H9 (cell line): ENCODE data around the gene GPHN. TPM values are rescaled to one million over a fixed set of nuclear protein-coding genes. Genes with fewer than 3 reads are reported as not detected.

Experiments used
- DNase-seq: peaks from one replicate; pipeline ENCODE4 v3.0.0-alpha.2; 2017
- H2AFZ ChIP-seq: one replicate; pipeline ENCODE4 v1.6.1; 2013; ENCODE audit warnings: mild to moderate bottlenecking, low read length, control low read depth, moderate library complexity
- H2AK5ac ChIP-seq: 2 replicates; pipeline ENCODE4 v1.6.1; 2013; ENCODE audit warnings: low read length, control low read depth, mixed read lengths; ENCODE audit not compliant: insufficient read length
- H2BK120ac ChIP-seq: one replicate; pipeline ENCODE4 v1.6.1; 2013; ENCODE audit warnings: low read depth, mild to moderate bottlenecking, low read length, control low read depth, inconsistent platforms; ENCODE audit not compliant: poor library complexity, severe bottlenecking
- H2BK12ac ChIP-seq: 2 replicates; pipeline ENCODE4 v1.6.1; 2013; ENCODE audit warnings: low read length, control low read depth, mixed read lengths, low read depth; ENCODE audit not compliant: insufficient read length
- H2BK15ac ChIP-seq: 2 replicates; pipeline ENCODE4 v1.6.1; 2013; ENCODE audit warnings: low read depth, low read length, control low read depth
- H2BK20ac ChIP-seq: one replicate; pipeline ENCODE4 v1.6.1; 2013; ENCODE audit warnings: low read depth, mild to moderate bottlenecking, low read length, control low read depth, inconsistent platforms; ENCODE audit not compliant: poor library complexity, severe bottlenecking
- H2BK5ac ChIP-seq: 2 replicates; pipeline ENCODE4 v1.6.1; 2013; ENCODE audit warnings: low read length, control low read depth, mixed read lengths; ENCODE audit not compliant: insufficient read length
- H3K14ac ChIP-seq: 2 replicates; pipeline ENCODE4 v1.6.1; 2013; ENCODE audit warnings: low read length, control low read depth; ENCODE audit not compliant: insufficient read depth
- H3K18ac ChIP-seq: 2 replicates; pipeline ENCODE4 v1.6.1; 2013; ENCODE audit warnings: low read depth, mild to moderate bottlenecking, mixed read lengths, low read length, control low read depth; ENCODE audit not compliant: insufficient read length
- H3K23ac ChIP-seq: 2 replicates; pipeline ENCODE4 v1.6.1; 2013; ENCODE audit warnings: low read length, control low read depth, mixed read lengths, low read depth; ENCODE audit not compliant: insufficient read length
- H3K23me2 ChIP-seq: 2 replicates; pipeline ENCODE4 v1.6.1; 2013; ENCODE audit warnings: low read depth, mild to moderate bottlenecking, mixed read lengths, low read length, control low read depth; ENCODE audit not compliant: insufficient read length, poor library complexity, severe bottlenecking
- H3K27ac ChIP-seq: 2 replicates; pipeline ENCODE4 v1.5.1; 2013; ENCODE audit warnings: low read length, control low read depth, mixed read lengths, low read depth; ENCODE audit not compliant: insufficient read length
- H3K27me3 ChIP-seq: 2 replicates; pipeline ENCODE4 v1.6.1; 2013; ENCODE audit warnings: low read length, control low read depth, inconsistent platforms; ENCODE audit not compliant: insufficient read depth
- H3K4ac ChIP-seq: 2 replicates; pipeline ENCODE4 v1.6.1; 2013; ENCODE audit warnings: low read depth, mild to moderate bottlenecking, control low read depth, inconsistent platforms, low read length, moderate library complexity
- H3K4me1 ChIP-seq: 2 replicates; pipeline ENCODE4 v1.6.1; 2013; ENCODE audit warnings: low read length, control low read depth, inconsistent platforms; ENCODE audit not compliant: insufficient read depth
- H3K4me2 ChIP-seq: 2 replicates; pipeline ENCODE4 v1.6.1; 2013; ENCODE audit warnings: low read length, control low read depth, mixed read lengths; ENCODE audit not compliant: insufficient read length, insufficient read depth
- H3K56ac ChIP-seq: 2 replicates; pipeline ENCODE4 v1.6.1; 2013; ENCODE audit warnings: low read depth, mild to moderate bottlenecking, mixed read lengths, low read length, control low read depth; ENCODE audit not compliant: insufficient read length
- H3K79me1 ChIP-seq: 2 replicates; pipeline ENCODE4 v1.6.1; 2013; ENCODE audit warnings: low read depth, mild to moderate bottlenecking, moderate library complexity, low read length, control low read depth, inconsistent platforms; ENCODE audit not compliant: insufficient read depth, poor library complexity, severe bottlenecking
- H3K79me2 ChIP-seq: 2 replicates; pipeline ENCODE4 v1.6.1; 2013; ENCODE audit warnings: low read length, control low read depth, inconsistent platforms; ENCODE audit not compliant: insufficient read depth
- H3K9ac ChIP-seq: 2 replicates; pipeline ENCODE4 v1.6.1; 2013; ENCODE audit warnings: low read length, control low read depth, mixed read lengths; ENCODE audit not compliant: insufficient read length; ENCODE audit errors: extremely low read depth
- H3K9me3 ChIP-seq: one replicate; pipeline ENCODE4 v1.6.1; 2013; ENCODE audit warnings: low read depth, low read length, inconsistent platforms; ENCODE audit not compliant: control insufficient read depth
- H3T11ph ChIP-seq: one replicate; pipeline ENCODE4 v1.6.1; 2013; ENCODE audit warnings: mild to moderate bottlenecking, low read length, control low read depth, inconsistent platforms
- H4K20me1 ChIP-seq: one replicate; pipeline ENCODE4 v1.6.1; 2013; ENCODE audit not compliant: control insufficient read depth, insufficient read length, insufficient read depth
- H4K5ac ChIP-seq: 2 replicates; pipeline ENCODE4 v1.6.1; 2013; ENCODE audit warnings: low read depth, mild to moderate bottlenecking, mixed read lengths, low read length, control low read depth; ENCODE audit not compliant: insufficient read length
- H4K8ac ChIP-seq: replicated peaks from 2 replicates; pipeline ENCODE4 v1.6.1; 2013; ENCODE audit warnings: low read length, control low read depth, mixed read lengths, low read depth; ENCODE audit not compliant: insufficient read length
- H4K91ac ChIP-seq: 2 replicates; pipeline ENCODE4 v1.6.1; 2013; ENCODE audit warnings: low read depth, mild to moderate bottlenecking, moderate library complexity, mixed read lengths, low read length, control low read depth; ENCODE audit not compliant: insufficient read length
- H3K27ac Mint-ChIP-seq, 3 experiments: 2 replicates in 2 of 3; 3 replicates in 1 of 3; pipeline ENCODE4 v1.8.0; 2020 to 2021; ENCODE audit warnings: mixed read lengths in 3 of 3, mild to moderate bottlenecking in 1 of 3, moderate library complexity in 1 of 3
- H3K27me3 Mint-ChIP-seq: 2 replicates; pipeline ENCODE4 v1.8.0; 2021; ENCODE audit warnings: low read depth, mild to moderate bottlenecking, moderate library complexity, mixed read lengths
- H3K36me3 Mint-ChIP-seq, 3 experiments: 2 replicates in 2 of 3; 3 replicates in 1 of 3; pipeline ENCODE4 v1.8.0; 2020 to 2021; ENCODE audit warnings: low read depth in 3 of 3, mixed read lengths in 3 of 3; ENCODE audit not compliant: insufficient read depth in 1 of 3
- H3K4me1 Mint-ChIP-seq, 2 experiments: 2 replicates each; pipeline ENCODE4 v1.8.0; 2020; ENCODE audit warnings: mixed read lengths in 2 of 2
- H3K4me3 Mint-ChIP-seq, 2 experiments: 2 replicates in 1 of 2; 3 replicates in 1 of 2; pipeline ENCODE4 v1.8.0; 2020 to 2021; ENCODE audit warnings: mild to moderate bottlenecking in 2 of 2, mixed read lengths in 2 of 2, moderate library complexity in 1 of 2
- H3K9me3 Mint-ChIP-seq, 2 experiments: 2 replicates in 1 of 2; 3 replicates in 1 of 2; pipeline ENCODE4 v1.8.0; 2020; ENCODE audit warnings: mild to moderate bottlenecking in 2 of 2, mixed read lengths in 2 of 2, moderate library complexity in 1 of 2
- WGBS: extraction: QIAGEN DNeasy Blood & Tissue Kit; methylation state at CpG from one replicate; pipeline ENCODE4 v1.1.7; 2013; ENCODE audit warnings: missing lambda C conversion rate, low lambda C conversion rate, mixed read lengths; ENCODE audit not compliant: insufficient read length; ENCODE audit errors: extremely low coverage; 5-methylcytosine and 5-hydroxymethylcytosine counted together
- total RNA-seq: library from RNA; stranded (reverse); gene quantifications from 2 replicates; pipeline ENCODE4 v1.2.1, GENCODE V29; 2021
- TF ChIP-seq, protein P1 (sequence below): fragments of 200-600 bp; sonication (generic); conservative IDR thresholded peaks from 3 replicates; pipeline ENCODE4 v1.8.0; 2021; ENCODE audit warnings: antibody characterized with exemption, mild to moderate bottlenecking

Gene GPHN
- total RNA-seq, 1 experiment from 2014 or later: 16.1 TPM

DNA sequence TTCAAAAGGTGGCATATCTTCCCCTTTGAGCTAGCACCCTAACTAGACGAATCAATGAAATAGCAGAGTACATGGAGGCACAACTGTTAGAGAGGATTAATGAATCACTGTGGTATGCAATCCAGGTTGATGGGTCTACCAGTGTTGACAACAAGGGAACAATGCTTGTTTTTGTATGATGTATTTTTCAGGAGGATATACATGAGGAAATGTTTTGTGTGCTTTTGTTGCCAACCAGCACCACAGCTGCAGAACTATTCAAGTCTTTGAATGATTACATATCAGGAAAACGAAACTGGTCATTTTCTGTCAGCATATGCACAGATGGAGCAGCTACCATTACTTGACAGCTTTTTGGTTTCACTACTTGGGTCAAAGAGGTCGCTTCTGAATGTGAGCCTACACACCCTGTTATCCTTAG is 142.6 kb downstream of the GPHN start:
- Histone ChIP-seq H4K8ac (no peak overlapping the region), H3K27me3 (no peaks in the 10 kb centered on the region), H3K79me2 (no peaks in the 10 kb centered on the region), H3K9me3 (no peaks in the 10 kb centered on the region), H3K79me1 (no peaks in the 10 kb centered on the region), H3K23ac (no peak overlapping the region), H3K4ac (no peak overlapping the region), H4K91ac (no peak overlapping the region), H3K4me2 (no peak overlapping the region), H3K4me1 (peaks cover 4% of the 10 kb centered on the region; the same call in 1 of the 2 replicates), H4K5ac (no peak overlapping the region), H3K23me2 (no peaks in the 10 kb centered on the region), H3K27ac (no peak overlapping the region), H2AFZ (no peak overlapping the region), H2BK120ac (no peak overlapping the region), H2BK12ac (no peak overlapping the region), H3K56ac (no peak overlapping the region), H3K18ac (no peak overlapping the region), H2BK5ac (no peak overlapping the region), H2BK20ac (no peak overlapping the region), H2BK15ac (no peak overlapping the region), H3K14ac (no peak overlapping the region), H2AK5ac (no peak overlapping the region), H3K9ac (no peak overlapping the region), H3T11ph (no peak overlapping the region), H4K20me1 (no peaks in the 10 kb centered on the region)
- H3K4me1 Mint-ChIP-seq: peaks cover 14 to 22% of the 10 kb centered on the region in 2 experiments
- H3K27ac Mint-ChIP-seq: no peak overlapping the region
- H3K9me3 Mint-ChIP-seq: no peaks in the 10 kb centered on the region
- no CpG with 5 or more reads among the region's 3 CpGs for WGBS
- TF ChIP-seq, protein P1, sequence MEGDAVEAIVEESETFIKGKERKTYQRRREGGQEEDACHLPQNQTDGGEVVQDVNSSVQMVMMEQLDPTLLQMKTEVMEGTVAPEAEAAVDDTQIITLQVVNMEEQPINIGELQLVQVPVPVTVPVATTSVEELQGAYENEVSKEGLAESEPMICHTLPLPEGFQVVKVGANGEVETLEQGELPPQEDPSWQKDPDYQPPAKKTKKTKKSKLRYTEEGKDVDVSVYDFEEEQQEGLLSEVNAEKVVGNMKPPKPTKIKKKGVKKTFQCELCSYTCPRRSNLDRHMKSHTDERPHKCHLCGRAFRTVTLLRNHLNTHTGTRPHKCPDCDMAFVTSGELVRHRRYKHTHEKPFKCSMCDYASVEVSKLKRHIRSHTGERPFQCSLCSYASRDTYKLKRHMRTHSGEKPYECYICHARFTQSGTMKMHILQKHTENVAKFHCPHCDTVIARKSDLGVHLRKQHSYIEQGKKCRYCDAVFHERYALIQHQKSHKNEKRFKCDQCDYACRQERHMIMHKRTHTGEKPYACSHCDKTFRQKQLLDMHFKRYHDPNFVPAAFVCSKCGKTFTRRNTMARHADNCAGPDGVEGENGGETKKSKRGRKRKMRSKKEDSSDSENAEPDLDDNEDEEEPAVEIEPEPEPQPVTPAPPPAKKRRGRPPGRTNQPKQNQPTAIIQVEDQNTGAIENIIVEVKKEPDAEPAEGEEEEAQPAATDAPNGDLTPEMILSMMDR: no peak
- H3K36me3 Mint-ChIP-seq: no peaks in the 10 kb centered on the region
- H3K4me3 Mint-ChIP-seq: no peak overlapping the region
- H3K27me3 Mint-ChIP-seq: no peaks in the 10 kb centered on the region
- DNase-seq: no peak
